Measurements from ENCODE around the gene GSN. TPM values are rescaled to one million over a fixed set of nuclear protein-coding genes. Genes with fewer than 3 reads are reported as not detected.

The GSN gene
- total RNA-seq, 4 donors from 2014 or later, result 3,163 to 12,584 (median 6,723) TPM

- no peak for TF ChIP-seq CTCF (IDR thresholded peaks at IDR 0.05; ENCODE audit: low read depth)
Measured at GRCh38 chr9:121225240-121225639, 42.7 kb upstream of the GSN start.

- TF ChIP-seq CTCF (IDR thresholded peaks at IDR 0.05; ENCODE audit: low read depth), result no peak
Measured at GRCh38 chr9:121226175-121226574, 41.8 kb upstream of the GSN start.

- no peak for TF ChIP-seq CTCF (IDR thresholded peaks at IDR 0.05; ENCODE audit: low read depth)
Measured at GRCh38 chr9:121227862-121228261, 40.1 kb upstream of the GSN start.

DNA sequence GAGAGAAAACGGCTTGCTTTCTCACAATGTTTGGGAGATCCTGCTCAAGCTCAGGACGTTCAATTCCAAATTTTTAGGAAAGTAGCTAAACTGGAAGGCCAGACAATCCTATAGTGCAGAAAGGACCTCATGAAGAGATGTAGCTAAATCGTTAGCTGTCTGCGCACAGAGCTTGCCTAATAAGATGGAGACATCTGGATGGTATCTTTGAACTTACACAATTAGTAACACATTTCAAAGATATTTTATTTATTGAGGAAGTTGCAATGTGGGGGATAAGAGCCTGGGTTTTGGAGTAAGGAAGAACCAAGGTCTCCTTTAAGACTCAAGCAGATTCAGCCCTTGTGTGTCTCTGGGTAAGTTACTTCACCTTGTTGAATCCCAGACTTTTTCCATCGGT is 37.7 kb upstream of the GSN start:
- TF ChIP-seq CTCF (IDR thresholded peaks at IDR 0.05; ENCODE audit: low read depth), result no peak

GRCh38 chr9:121232251-121232650 is 35.7 kb upstream of the GSN start:
- TF ChIP-seq CTCF (IDR thresholded peaks at IDR 0.05; ENCODE audit: low read depth), result no peak

DNA sequence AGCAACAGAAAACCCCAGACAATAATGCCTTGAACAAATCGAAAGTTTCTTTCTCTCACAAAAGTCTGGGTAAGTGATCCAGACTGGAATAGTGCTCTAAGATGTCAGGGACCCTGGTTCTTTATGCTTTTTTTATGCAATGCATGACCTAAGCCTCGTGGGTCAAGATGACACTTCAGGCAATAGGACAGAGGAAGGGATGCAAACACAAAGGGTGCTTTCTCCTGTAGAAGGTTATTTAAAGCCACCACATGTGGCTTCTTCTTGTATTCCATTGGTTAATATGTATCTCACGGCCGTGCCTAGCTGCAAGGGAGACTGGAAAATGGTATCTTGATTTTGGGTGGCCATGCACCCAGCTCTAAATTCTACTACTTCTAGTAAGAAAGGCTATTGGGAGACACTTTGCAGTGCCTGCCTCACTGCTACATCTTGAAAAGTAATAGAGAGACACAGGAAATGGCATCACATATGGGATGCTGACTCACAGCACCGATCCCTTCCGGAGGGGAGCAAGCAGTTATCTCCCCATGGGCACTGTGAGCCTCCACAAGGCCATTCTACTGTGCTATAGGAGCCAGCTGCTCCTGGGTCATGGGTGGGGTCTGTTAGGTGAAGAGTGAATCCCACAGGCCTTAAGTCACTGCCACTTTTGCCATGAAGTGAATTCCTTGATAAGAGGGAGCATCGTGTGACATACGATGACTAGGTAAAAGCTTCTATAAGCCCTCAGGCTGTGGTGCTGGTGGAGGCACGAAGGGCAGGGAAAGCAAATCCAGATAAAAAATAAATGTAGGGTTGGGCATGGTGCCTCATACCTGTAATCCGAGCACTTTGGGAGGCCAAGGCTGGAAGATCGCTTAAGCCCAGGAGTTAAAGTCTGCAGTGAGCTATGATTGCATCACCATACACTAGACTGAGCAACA is 33.8 kb upstream of the GSN start:
- no peak for TF ChIP-seq CTCF (IDR thresholded peaks at IDR 0.05; ENCODE audit: low read depth)

GRCh38 chr9:121234832-121235161 is 33.2 kb upstream of the GSN start:
- no peak for TF ChIP-seq CTCF (IDR thresholded peaks at IDR 0.05; ENCODE audit: low read depth)

Data from subcutaneous adipose tissue (tissue), 4 donors.